VCaP (cell line): ENCODE results near the gene LY6G5B.
A peak's percentile ranks its signal among the peaks of the same experiment; 100 is the strongest.

ENCODE experiments used
- H3K27ac ChIP-seq: fragments of 450-650 bp; 2 replicates; pipeline ENCODE4 v1.5.1; 2017
- TF ChIP-seq, protein P1 (sequence below): fragments of 450-650 bp; conservative IDR thresholded peaks from 2 replicates; pipeline ENCODE4 v1.5.1; 2017; ENCODE audit warnings: mild to moderate bottlenecking, moderate library complexity

The LY6G5B gene

DNA sequence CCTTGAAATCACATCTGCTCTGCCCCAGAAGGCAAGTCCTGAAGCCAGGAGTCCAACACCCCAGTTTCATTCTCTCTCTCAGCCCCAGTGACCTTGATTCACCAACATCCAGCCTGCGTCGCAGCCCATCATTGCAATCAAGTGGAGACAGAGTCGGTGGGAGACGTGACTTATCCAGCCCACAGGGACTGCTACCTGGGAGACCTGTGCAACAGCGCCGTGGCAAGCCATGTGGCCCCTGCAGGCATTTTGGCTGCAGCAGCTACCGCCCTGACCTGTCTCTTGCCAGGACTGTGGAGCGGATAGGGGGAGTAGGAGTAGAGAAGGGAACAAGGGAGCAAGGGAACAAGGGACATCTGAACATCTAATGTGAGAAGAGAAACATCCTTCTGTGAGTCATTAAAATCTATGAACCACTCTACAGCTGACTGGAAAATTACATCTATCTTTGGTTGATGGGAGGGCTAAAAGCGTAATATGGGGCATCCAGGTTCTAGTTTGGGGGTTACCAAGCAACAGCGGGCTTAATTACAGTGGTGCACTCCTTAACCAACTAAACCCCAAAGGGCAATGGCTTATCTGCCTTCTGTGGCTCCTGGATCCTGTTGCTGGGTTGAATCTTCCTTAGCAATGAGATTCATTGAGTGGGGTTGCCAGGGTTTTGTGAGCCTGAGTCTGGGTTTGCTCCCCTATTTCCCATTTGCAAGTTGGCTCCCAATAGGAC is 47.9 kb downstream of the LY6G5B start:
- TF ChIP-seq, protein P1, sequence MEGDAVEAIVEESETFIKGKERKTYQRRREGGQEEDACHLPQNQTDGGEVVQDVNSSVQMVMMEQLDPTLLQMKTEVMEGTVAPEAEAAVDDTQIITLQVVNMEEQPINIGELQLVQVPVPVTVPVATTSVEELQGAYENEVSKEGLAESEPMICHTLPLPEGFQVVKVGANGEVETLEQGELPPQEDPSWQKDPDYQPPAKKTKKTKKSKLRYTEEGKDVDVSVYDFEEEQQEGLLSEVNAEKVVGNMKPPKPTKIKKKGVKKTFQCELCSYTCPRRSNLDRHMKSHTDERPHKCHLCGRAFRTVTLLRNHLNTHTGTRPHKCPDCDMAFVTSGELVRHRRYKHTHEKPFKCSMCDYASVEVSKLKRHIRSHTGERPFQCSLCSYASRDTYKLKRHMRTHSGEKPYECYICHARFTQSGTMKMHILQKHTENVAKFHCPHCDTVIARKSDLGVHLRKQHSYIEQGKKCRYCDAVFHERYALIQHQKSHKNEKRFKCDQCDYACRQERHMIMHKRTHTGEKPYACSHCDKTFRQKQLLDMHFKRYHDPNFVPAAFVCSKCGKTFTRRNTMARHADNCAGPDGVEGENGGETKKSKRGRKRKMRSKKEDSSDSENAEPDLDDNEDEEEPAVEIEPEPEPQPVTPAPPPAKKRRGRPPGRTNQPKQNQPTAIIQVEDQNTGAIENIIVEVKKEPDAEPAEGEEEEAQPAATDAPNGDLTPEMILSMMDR = no peak
- H3K27ac ChIP-seq = peak overlapping the region; percentile 77

DNA sequence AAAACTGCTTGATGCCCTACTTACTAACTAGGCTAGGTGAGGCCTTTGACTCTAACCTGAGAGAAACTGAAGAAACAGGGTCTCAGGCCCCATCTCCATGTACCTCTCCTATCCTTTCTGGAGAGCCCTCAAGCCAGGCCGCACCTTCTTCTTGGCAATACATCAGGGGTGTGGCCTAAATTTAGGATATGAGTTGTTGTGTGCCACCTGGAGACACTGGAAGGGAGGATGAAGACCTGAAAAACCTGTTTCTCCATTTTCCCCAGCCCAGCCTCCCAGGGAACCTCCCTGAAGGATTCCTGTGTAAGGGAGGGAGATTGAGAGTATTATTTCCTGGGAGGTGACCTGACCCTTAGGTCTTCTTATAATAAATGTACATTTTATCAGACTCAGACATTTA is 48.5 kb downstream of the LY6G5B start:
- H3K27ac ChIP-seq = peak overlapping the region; percentile 77
- TF ChIP-seq, protein P1 = no peak

DNA sequence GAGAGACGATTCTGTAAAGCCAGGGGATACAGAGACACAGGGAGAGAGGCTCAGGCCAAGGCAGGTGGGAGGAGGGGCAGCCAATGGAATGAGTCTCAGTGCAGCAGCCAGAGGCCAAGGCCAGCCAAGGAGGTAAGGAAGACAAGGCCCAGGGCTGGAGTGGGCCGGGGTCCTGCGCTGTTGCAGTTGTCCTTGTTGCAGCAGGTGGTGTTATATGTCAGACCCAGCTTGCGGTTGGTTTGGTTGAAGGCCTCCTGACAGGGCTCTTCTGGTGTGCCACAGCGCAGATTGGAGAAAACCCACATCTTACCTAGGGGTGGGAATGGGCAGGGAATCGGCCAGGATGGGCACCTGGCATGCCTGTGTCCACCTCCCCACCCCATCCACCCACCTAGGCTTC is 49.2 kb downstream of the LY6G5B start:
- peak overlapping the region; percentile 77 for H3K27ac ChIP-seq
- TF ChIP-seq, protein P1 = no peak

DNA sequence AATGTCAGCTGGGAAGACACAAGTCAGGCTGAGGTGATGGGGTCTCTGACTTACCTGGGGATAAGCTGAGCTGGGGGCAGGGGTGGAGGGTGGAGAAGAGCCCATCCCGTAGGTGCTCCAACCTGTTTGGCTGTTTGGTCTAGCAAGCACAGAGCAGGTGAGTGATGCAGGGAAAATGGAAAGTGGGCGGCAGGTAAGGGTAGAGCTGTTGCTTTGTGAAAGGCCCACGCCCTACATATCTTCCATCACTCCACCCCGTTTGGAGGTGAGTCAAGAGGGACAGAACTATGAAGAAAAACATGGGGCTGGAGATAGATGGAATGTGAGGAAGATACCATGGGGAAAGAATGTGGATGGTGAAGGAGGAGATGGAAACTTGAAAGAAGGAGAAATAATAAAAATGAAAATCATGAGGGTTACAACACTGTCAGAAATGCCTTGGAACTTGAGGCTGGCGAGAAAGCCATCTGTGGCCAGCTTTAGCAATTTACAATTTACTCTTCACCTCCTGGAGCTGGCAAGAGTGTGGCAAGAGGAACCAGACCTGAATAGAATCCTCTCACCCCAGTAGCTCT is 50.5 kb downstream of the LY6G5B start:
- H3K27ac ChIP-seq = no peak overlapping the region
- TF ChIP-seq, protein P1 = no peak

DNA sequence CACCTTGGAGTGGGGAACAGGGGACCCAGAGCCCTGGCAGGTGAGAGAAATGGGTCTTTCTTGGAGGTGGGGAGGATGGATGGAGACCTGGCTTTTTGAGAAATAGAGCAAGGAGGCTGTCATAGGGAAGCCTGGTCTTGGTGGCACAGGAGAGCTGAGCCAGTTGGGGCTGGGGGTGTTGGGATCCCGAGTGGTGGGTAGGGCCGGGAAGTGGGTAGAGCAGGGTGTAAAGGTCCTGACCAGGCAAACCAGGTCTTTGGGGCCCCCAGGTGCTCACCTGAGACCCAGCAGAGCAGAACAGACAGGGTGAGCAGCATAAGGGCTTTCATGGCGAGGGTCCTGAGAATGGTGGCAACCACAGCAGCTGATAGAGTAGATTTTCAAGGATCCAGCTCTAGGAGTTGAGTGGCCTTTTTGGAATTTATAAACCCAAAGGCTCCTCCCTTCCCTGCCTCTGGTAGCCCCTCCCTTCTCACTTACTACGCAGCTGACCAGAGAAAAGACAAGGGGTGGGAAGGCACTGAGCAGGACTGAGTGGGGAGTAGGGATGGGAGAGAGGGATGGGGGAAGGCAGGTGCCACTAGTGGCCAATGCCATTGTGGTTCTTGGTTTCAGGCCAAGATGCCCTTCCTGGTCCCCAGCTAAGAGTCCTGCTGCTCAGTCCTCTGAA is 51.7 kb downstream of the LY6G5B start, which contains the start of gene LY6G6C:
Gene LY6G6C, minus strand, starts transcription at position 396 of the 670 bp plus-strand sequence. Its CDS starts 67 bp downstream, at position 329.
- TF ChIP-seq, protein P1 = no peak
- no peak within 1 kb of the TSS for H3K27ac ChIP-seq

DNA sequence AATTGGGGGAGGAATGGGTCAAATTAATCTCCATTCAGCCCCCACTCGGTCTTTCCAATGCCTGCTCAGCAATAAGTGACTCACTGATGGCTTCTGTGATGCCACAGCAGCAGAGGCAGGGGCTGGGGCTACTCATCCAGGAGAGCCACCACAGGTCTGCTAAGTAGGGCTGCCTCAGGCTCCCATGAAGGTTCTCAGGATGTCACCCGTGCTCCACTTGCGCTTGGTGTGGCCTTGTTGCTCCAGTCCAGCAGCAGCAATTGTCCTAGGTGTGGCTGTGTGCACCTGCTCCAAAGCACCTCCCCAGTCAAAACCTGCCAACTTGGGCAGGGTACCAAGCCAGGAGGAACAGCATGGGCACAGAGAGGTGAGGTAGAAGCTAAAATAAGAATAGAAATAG is 52.4 kb downstream of the LY6G5B start:
- TF ChIP-seq, protein P1 = no peak
- no peak overlapping the region for H3K27ac ChIP-seq
